SH-SY5Y (cell line): ENCODE data around the gene N4BP2.

Experiments
- GATA2 ChIP-seq: IDR thresholded peaks from 2 replicates; pipeline ENCODE4 v1.6.1; 2011; ENCODE audit warnings: mild to moderate bottlenecking, low read depth, low read length
- GATA3 ChIP-seq: IDR thresholded peaks from 2 replicates; pipeline ENCODE4 v1.6.1; 2011; ENCODE audit warnings: low read depth, mild to moderate bottlenecking, low read length, moderate library complexity

The N4BP2 gene

GRCh38 chr4:40056716-40057585 is at the start of gene N4BP2:
Gene N4BP2, plus strand, starts transcription at chr4:40056850. Its CDS starts 40,491 bp downstream, at chr4:40097341.
- no peak for TF ChIP-seq GATA2
- no peak for TF ChIP-seq GATA3

DNA sequence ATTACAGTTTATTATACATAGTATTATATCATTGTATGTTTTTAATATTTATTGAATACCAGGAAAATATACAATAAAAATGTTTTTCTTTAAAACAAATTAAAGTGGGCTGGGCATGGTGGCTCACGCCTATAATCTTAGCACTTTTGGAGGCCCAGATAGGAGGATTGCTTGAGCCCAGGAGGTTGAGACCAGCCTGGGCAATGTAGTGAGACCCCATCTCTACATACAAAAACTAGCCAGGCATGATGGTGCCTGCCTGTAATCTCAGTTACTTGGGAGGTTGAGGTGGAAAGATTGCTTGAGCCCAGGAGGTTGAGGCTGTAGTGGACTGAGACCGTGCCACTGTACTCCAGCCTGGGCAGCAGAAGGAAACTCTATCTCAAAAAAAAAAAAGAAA is 40.6 kb upstream of the N4BP2 start:
- no peak for TF ChIP-seq GATA2
- no peak for TF ChIP-seq GATA3

DNA sequence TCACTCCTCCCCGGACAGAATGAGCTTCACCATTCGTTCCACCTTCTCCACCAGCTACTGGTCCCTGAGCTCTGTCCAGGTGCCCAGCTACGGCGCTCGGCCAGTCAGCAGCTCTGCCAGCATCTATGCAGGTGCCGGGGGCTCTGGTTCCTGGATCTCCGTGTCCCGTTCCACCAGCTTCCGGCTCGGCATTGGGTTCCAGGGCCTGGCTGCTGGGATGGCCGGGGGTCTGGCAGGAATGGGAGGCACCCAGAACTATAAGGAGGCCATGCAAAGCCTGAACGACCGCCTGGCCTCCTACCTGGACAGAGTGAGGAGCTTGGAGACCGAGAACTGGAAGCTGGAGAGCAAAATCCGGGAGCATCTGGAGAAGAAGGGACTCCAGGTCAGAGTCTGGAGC is 36.4 kb upstream of the N4BP2 start:
- TF ChIP-seq GATA3 (no peak), GATA2 (no peak)

DNA sequence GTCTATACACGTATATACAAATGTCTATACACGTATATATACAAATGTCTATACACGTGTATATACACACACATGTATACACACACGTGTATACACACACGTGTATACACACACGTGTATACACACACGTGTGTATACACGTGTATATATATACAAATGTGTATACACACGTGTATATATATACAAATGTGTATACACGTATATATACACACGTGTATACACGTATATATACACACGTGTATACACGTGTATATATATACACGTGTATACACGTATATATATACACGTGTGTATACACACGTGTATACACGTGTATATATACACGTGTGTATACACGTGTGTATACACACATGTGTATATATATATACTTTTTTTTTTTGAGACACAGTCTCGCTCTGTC is 23.9 kb upstream of the N4BP2 start:
- TF ChIP-seq GATA3 (no peak), GATA2 (no peak)

GRCh38 chr4:40033613-40034012 is 23.0 kb upstream of the N4BP2 start:
- no peak for TF ChIP-seq GATA3
- TF ChIP-seq GATA2, result no peak

GRCh38 chr4:40038977-40039376 is 17.7 kb upstream of the N4BP2 start:
- TF ChIP-seq GATA2 (no peak), GATA3 (no peak)

GRCh38 chr4:40040908-40041307 is 15.7 kb upstream of the N4BP2 start:
- no peak for TF ChIP-seq GATA2
- TF ChIP-seq GATA3, result no peak

GRCh38 chr4:40043786-40044185 is 12.9 kb upstream of the N4BP2 start:
- no peak for TF ChIP-seq GATA2
- TF ChIP-seq GATA3, result no peak

DNA sequence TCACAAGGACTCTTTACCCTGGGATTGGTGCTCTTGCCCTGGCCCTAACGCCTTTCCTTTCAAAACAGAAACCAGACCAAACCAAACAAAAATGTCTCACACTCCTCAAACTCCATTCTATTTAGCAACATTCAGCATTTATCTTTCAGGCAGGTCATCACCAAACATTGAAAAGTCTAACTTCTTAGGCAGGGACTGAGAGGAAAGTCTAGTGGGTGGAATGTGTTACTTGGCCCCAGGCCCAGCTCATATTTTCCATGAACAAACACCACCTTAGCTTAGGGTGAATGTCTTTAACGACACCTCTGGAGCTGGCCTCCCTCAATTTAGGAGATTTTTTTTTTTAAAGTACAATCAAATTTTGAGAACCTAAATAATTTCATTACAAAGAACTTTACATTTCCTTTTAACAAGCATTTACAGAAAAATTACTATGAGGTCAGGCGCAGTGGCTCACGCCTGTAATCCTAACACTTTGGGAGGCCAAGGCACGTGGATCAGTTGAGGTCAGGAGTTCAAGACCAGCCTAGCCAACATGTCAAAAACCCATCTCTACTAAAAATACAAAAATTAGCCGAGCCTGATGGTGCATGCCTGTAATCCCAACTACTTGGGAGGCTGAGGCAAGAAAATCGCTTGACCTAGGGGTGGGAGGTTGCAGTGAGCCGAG is 10.2 kb upstream of the N4BP2 start:
- TF ChIP-seq GATA2 (no peak), GATA3 (no peak)

DNA sequence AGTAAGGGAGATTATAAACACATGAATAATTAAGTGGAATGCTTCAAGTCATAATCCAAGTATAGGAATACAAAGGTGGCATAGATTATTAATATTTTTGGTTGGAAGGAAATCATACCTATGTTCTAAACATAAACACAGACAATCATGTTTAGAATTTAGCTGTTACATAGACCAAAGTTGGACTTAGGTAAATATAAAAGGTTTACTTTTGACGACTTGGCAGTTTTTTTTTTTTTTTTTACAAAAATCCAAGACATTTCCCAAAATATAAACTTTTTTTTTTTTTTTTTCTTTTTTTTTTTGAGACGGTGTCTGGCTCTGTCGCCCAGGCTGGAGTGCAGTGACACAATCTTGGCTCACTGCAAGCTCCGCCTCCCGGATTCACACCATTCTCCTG is 3.5 kb upstream of the N4BP2 start:
- no peak for TF ChIP-seq GATA2
- no peak for TF ChIP-seq GATA3

GRCh38 chr4:40055511-40055862 is 1.2 kb upstream of the N4BP2 start:
- TF ChIP-seq GATA3, result no peak
- TF ChIP-seq GATA2, result no peak

GRCh38 chr4:40055863-40056715 is 561 bp upstream of the N4BP2 start:
- TF ChIP-seq GATA3, result no peak
- no peak for TF ChIP-seq GATA2

- TF ChIP-seq GATA3, result no peak
- TF ChIP-seq GATA2, result no peak
Observed at GRCh38 chr4:40057586-40058091, 989 bp downstream of the N4BP2 start.

DNA sequence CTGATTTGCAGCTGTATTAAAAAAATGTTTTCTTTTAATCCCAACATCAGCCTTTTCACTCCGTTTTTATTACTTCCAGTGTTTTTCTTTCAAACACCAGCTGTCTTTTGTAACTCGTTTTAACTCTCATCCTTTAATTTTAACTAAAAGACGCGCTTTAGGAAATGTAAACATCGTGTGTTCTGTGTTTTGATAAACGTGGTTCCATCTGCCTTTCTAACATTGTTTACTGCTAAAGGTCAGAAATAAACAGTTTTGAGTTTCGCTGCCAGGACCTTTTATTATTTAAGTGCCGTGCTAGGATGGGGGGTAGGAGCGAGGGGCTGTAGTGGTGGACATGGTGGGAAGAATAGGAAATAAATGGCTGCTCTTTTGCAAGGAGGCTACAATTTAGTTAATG is 1.5 kb downstream of the N4BP2 start:
- TF ChIP-seq GATA3, result no peak
- TF ChIP-seq GATA2, result no peak
